ENCODE data around the gene SDR9C7. TPM values are rescaled to one million over a fixed set of nuclear protein-coding genes. Genes with fewer than 3 reads are reported as not detected.
"Not testable (repeated sequence)": the region's sequence is repeated elsewhere in the genome, so short reads cannot be mapped to it uniquely, and the experiment has no call there.

The SDR9C7 gene
- total and polyA plus RNA-seq, 2 experiments from 2014 or later, result not detected

DNA sequence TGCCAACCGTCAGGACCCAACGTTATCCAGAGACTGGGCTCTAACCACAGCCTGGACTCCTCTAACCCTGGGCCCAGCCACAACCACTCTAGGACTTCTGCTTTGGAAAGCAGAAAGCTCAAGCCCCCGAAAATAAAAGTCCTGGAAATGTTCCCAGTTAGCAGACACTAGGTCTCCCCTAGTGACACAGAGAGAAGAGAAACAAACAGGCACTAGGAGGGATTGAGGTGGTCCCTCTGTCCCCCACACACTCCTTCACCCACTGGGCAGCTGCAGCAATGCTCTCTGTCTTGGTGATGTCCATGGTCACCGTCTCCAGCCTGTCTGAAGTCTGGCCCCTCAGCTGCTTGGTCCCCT, 6.7 kb upstream of the SDR9C7 start:
- H3K4me1 Mint-ChIP-seq; H2AFZ ChIP-seq; H3K4me2 ChIP-seq; H3K4me1 ChIP-seq (ENCODE audit: insufficient read depth); H3K27me3 ChIP-seq (ENCODE audit: insufficient read depth); H3K79me2 ChIP-seq (replicated peaks; ENCODE audit: insufficient read depth); H3K27ac ChIP-seq (ENCODE audit: low read depth); H3K27me3 Mint-ChIP-seq (ENCODE audit: insufficient read depth, low read depth, poor library complexity); H3F3A ChIP-seq (replicated peaks; ENCODE audit: low read depth); H3K4me3 ChIP-seq; H4K20me1 ChIP-seq (replicated peaks; ENCODE audit: insufficient read depth); H3K36me3 Mint-ChIP-seq (ENCODE audit: low read depth); H3K4me3 Mint-ChIP-seq; H3K9me2 ChIP-seq (ENCODE audit: insufficient read depth); H3K27ac Mint-ChIP-seq; DNase-seq (ENCODE audit: low spot score); H3K36me3 ChIP-seq (ENCODE audit: insufficient read depth); ATAC-seq: not testable (repeated sequence)
- peaks cover 28% of the 10 kb centered on the region for H3K9me3 Mint-ChIP-seq

DNA sequence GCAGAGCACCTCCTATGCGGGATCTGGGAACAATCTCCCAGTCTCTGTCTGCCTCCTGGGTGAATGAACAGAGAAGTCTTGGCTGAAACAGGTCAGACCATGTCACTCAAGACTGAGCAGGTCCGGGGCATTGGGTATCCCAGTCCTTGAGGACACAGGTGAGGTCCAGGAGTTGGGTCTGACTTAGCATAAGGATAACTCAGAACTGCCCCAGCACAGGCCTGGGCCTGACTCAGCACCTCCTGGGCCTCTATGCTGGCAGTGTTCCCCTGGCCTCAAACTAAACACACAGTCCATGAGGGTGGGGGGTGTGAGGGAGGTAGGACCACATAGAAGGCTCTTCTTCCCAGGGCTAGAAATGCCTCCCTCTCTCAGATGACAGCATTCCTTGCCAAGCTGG, 1.5 kb upstream of the SDR9C7 start:
- no peak overlapping the region for H3K4me3 Mint-ChIP-seq
- no peak overlapping the region for H3K27ac Mint-ChIP-seq
- Histone ChIP-seq H3K27me3 (ENCODE audit: insufficient read depth) (no peaks in the 10 kb centered on the region), H2AFZ (no peak overlapping the region), H3K79me2 (replicated peaks; ENCODE audit: insufficient read depth) (no peaks in the 10 kb centered on the region), H3K4me2 (no peak overlapping the region), H3K36me3 (ENCODE audit: insufficient read depth) (no peaks in the 10 kb centered on the region), H3K9me2 (ENCODE audit: insufficient read depth) (no peaks in the 10 kb centered on the region), H3K4me1 (ENCODE audit: insufficient read depth) (peaks cover 12% of the 10 kb centered on the region), H3F3A (replicated peaks; ENCODE audit: low read depth) (no peaks in the 10 kb centered on the region), H3K4me3 (no peak overlapping the region), H3K27ac (ENCODE audit: low read depth) (no peak overlapping the region), H4K20me1 (replicated peaks; ENCODE audit: insufficient read depth) (no peaks in the 10 kb centered on the region)
- H3K9me3 Mint-ChIP-seq, result peaks cover 3% of the 10 kb centered on the region
- DNase-seq (ENCODE audit: low spot score) (no peak), ATAC-seq (no peak)
- peaks cover 5% of the 10 kb centered on the region for H3K27me3 Mint-ChIP-seq (ENCODE audit: insufficient read depth, low read depth, poor library complexity)
- H3K4me1 Mint-ChIP-seq, result peaks cover 10% of the 10 kb centered on the region; the same call in 2 of the 3 replicates
- no peaks in the 10 kb centered on the region for H3K36me3 Mint-ChIP-seq (ENCODE audit: low read depth)
- TF ChIP-seq ZNF331 (CRISPR knock-in tag; IDR thresholded peaks at IDR 0.05; ENCODE audit: low read depth), result no peak
- no peak for TF ChIP-seq NANOG (IDR thresholded peaks at IDR 0.05; ENCODE audit: borderline replicate concordance)
- TF ChIP-seq STAT1 (IDR thresholded peaks at IDR 0.05; ENCODE audit: unreplicated experiment), result no peak
- TF ChIP-seq, protein P1, sequence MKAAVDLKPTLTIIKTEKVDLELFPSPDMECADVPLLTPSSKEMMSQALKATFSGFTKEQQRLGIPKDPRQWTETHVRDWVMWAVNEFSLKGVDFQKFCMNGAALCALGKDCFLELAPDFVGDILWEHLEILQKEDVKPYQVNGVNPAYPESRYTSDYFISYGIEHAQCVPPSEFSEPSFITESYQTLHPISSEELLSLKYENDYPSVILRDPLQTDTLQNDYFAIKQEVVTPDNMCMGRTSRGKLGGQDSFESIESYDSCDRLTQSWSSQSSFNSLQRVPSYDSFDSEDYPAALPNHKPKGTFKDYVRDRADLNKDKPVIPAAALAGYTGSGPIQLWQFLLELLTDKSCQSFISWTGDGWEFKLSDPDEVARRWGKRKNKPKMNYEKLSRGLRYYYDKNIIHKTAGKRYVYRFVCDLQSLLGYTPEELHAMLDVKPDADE (IDR thresholded peaks at IDR 0.05), result no peak
- TF ChIP-seq POLR2AphosphoS5 (IDR thresholded peaks at IDR 0.05; ENCODE audit: low read depth), result no peak
- no peak for TF ChIP-seq ZNF114 (CRISPR knock-in tag; IDR thresholded peaks at IDR 0.05)
- TF ChIP-seq CREB1 (CRISPR knock-in tag; IDR thresholded peaks at IDR 0.05; ENCODE audit: low read depth), result no peak
- no peak for TF ChIP-seq EZH2phosphoT487 (IDR thresholded peaks at IDR 0.05; ENCODE audit: unreplicated experiment)
- TF ChIP-seq, protein P2, sequence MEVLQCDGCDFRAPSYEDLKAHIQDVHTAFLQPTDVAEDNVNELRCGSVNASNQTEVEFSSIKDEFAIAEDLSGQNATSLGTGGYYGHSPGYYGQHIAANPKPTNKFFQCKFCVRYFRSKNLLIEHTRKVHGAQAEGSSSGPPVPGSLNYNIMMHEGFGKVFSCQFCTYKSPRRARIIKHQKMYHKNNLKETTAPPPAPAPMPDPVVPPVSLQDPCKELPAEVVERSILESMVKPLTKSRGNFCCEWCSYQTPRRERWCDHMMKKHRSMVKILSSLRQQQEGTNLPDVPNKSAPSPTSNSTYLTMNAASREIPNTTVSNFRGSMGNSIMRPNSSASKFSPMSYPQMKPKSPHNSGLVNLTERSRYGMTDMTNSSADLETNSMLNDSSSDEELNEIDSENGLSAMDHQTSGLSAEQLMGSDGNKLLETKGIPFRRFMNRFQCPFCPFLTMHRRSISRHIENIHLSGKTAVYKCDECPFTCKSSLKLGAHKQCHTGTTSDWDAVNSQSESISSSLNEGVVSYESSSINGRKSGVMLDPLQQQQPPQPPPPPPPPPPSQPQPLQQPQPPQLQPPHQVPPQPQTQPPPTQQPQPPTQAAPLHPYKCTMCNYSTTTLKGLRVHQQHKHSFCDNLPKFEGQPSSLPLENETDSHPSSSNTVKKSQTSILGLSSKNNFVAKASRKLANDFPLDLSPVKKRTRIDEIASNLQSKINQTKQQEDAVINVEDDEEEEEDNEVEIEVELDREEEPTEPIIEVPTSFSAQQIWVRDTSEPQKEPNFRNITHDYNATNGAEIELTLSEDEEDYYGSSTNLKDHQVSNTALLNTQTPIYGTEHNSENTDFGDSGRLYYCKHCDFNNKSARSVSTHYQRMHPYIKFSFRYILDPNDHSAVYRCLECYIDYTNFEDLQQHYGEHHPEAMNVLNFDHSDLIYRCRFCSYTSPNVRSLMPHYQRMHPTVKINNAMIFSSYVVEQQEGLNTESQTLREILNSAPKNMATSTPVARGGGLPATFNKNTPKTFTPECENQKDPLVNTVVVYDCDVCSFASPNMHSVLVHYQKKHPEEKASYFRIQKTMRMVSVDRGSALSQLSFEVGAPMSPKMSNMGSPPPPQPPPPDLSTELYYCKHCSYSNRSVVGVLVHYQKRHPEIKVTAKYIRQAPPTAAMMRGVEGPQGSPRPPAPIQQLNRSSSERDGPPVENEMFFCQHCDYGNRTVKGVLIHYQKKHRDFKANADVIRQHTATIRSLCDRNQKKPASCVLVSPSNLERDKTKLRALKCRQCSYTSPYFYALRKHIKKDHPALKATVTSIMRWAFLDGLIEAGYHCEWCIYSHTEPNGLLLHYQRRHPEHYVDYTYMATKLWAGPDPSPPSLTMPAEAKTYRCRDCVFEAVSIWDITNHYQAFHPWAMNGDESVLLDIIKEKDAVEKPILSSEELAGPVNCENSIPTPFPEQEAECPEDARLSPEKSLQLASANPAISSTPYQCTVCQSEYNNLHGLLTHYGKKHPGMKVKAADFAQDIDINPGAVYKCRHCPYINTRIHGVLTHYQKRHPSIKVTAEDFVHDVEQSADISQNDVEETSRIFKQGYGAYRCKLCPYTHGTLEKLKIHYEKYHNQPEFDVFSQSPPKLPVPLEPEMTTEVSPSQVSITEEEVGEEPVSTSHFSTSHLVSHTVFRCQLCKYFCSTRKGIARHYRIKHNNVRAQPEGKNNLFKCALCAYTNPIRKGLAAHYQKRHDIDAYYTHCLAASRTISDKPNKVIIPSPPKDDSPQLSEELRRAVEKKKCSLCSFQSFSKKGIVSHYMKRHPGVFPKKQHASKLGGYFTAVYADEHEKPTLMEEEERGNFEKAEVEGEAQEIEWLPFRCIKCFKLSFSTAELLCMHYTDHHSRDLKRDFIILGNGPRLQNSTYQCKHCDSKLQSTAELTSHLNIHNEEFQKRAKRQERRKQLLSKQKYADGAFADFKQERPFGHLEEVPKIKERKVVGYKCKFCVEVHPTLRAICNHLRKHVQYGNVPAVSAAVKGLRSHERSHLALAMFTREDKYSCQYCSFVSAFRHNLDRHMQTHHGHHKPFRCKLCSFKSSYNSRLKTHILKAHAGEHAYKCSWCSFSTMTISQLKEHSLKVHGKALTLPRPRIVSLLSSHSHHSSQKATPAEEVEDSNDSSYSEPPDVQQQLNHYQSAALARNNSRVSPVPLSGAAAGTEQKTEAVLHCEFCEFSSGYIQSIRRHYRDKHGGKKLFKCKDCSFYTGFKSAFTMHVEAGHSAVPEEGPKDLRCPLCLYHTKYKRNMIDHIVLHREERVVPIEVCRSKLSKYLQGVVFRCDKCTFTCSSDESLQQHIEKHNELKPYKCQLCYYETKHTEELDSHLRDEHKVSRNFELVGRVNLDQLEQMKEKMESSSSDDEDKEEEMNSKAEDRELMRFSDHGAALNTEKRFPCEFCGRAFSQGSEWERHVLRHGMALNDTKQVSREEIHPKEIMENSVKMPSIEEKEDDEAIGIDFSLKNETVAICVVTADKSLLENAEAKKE (CRISPR knock-in tag; IDR thresholded peaks at IDR 0.05), result no peak
- TF ChIP-seq, protein P3, sequence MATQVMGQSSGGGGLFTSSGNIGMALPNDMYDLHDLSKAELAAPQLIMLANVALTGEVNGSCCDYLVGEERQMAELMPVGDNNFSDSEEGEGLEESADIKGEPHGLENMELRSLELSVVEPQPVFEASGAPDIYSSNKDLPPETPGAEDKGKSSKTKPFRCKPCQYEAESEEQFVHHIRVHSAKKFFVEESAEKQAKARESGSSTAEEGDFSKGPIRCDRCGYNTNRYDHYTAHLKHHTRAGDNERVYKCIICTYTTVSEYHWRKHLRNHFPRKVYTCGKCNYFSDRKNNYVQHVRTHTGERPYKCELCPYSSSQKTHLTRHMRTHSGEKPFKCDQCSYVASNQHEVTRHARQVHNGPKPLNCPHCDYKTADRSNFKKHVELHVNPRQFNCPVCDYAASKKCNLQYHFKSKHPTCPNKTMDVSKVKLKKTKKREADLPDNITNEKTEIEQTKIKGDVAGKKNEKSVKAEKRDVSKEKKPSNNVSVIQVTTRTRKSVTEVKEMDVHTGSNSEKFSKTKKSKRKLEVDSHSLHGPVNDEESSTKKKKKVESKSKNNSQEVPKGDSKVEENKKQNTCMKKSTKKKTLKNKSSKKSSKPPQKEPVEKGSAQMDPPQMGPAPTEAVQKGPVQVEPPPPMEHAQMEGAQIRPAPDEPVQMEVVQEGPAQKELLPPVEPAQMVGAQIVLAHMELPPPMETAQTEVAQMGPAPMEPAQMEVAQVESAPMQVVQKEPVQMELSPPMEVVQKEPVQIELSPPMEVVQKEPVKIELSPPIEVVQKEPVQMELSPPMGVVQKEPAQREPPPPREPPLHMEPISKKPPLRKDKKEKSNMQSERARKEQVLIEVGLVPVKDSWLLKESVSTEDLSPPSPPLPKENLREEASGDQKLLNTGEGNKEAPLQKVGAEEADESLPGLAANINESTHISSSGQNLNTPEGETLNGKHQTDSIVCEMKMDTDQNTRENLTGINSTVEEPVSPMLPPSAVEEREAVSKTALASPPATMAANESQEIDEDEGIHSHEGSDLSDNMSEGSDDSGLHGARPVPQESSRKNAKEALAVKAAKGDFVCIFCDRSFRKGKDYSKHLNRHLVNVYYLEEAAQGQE (IDR thresholded peaks at IDR 0.05; ENCODE audit: unreplicated experiment), result no peak
- TF ChIP-seq JUNB (IDR thresholded peaks at IDR 0.05; ENCODE audit: unreplicated experiment), result no peak
- no peak for TF ChIP-seq EZH2 (IDR thresholded peaks at IDR 0.05; ENCODE audit: low read depth, unreplicated experiment)
